Measurements from ENCODE around the gene LAMTOR4. TPM values are rescaled to one million over a fixed set of nuclear protein-coding genes. Genes with fewer than 3 reads are reported as not detected.

Gene LAMTOR4
- total and polyA plus RNA-seq, 10 of the 15 experiments (the other 5 are each of a cell fraction or from before 2014, with no cell fraction given): 73.4 to 297 (median 196) TPM

DNA sequence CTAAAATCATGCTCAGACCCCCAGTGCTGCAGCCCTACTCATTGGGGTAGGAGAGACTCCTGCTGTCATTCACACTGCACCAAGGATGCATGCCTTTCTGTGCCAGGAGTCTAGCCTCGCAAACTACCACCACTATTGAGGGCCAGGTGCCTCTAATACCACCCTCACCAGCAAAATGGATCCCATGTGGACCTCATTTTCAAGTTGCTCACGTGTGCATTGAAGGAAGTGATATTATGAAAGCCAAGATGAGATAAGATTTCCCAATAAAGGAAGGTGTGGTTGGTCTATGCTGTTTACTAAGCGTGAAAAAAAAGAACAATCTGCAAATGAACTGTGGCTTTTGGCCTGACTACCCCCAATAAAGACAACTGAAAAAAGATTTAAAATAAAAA is 7.2 kb upstream of the LAMTOR4 start:
- Histone ChIP-seq H3K9ac (ENCODE audit: control insufficient read depth, insufficient read depth, low read length) (no peak overlapping the region), H3K27ac (ENCODE audit: control insufficient read depth, insufficient read depth) (no peak overlapping the region), H3K36me3 (ENCODE audit: control insufficient read depth in 2 of 2, insufficient read depth in 2 of 2, low read length in 1 of 2) (no peaks in the 10 kb centered on the region), H3K4me1 (ENCODE audit: control insufficient read depth, insufficient read depth, low read length) (peaks cover 14% of the 10 kb centered on the region), H2AFZ (ENCODE audit: control insufficient read depth, low read depth, low read length) (peak overlapping the region; percentile 54), H3K9me3 (replicated peaks; ENCODE audit: control insufficient read depth, insufficient read depth, low read length) (no peaks in the 10 kb centered on the region; the same call in 2 of the 3 replicates), H3K4me3 (no peak overlapping the region), H3K27me3 (replicated peaks in 1 of 2; ENCODE audit: control insufficient read depth in 2 of 2, insufficient read depth in 2 of 2, low read length in 1 of 2) (no peaks in the 10 kb centered on the region), H4K20me1 (ENCODE audit: control insufficient read depth, insufficient read depth) (no peaks in the 10 kb centered on the region), H3K4me2 (ENCODE audit: control insufficient read depth, insufficient read depth) (no peak overlapping the region), H3K79me2 (ENCODE audit: control insufficient read depth, insufficient read depth, low read length) (no peaks in the 10 kb centered on the region)
- ChIA-PET POLR2A (interaction anchor here (0.7 to 1.6 kb wide), 2 partner anchors 17 to 26 kb away, joined by 4 to 6 read pairs; partner anchors contain the start of gene TRAPPC14), CTCF (interaction anchor here (1.2 to 3.4 kb wide), 5 partner anchors 10 to 233 kb away, joined by 3 to 16 read pairs (median 6); no protein-coding TSS in a partner anchor), SMC1A (ENCODE audit: uncharacterized antibody, unreplicated experiment) (interaction anchor here (1.0 to 1.7 kb wide), 5 partner anchors 8 to 266 kb away, joined by 3 to 6 read pairs (median 4); no protein-coding TSS in a partner anchor), RAD21 (ENCODE audit: unreplicated experiment) (interaction anchor here (0.8 to 2.0 kb wide), 3 partner anchors 9 to 266 kb away, joined by 3 to 5 read pairs (median 4); no protein-coding TSS in a partner anchor)
- no peak for DNase-seq (ENCODE audit: low read depth, low spot score)
- no TSS peak for BruUV-seq (replicated peaks)
- WGBS (ENCODE audit: insufficient coverage, insufficient replicate concordance, low lambda C conversion rate, missing lambda C conversion rate): 30% methylated on average over 3 of the region's 3 CpGs
- in situ Hi-C loops (cut with MboI) (no loop called here), intact Hi-C loops (cut with micrococcal nuclease; ENCODE audit: unreplicated experiment) (no loop called here)
- peak; percentile 59 for ATAC-seq
- no peak for FAIRE-seq
- TF ChIP-seq FOS (IDR thresholded peaks at IDR 0.05; ENCODE audit: borderline replicate concordance, extremely low read depth, insufficient read length) (no peak), EZH2 (IDR thresholded peaks at IDR 0.05; ENCODE audit: borderline replicate concordance, control insufficient read depth, low read depth, low read length) (no peak), ZZZ3 (IDR thresholded peaks at IDR 0.05; ENCODE audit: control insufficient read depth, insufficient read length, low read depth) (no peak), RAD21 (IDR thresholded peaks at IDR 0.05; ENCODE audit: insufficient read depth, low read depth, low read length) (no peak), KDM1A (IDR thresholded peaks at IDR 0.05; ENCODE audit: borderline replicate concordance) (no peak), GABPA (IDR thresholded peaks at IDR 0.05; ENCODE audit: low read depth) (no peak), RUNX3 (IDR thresholded peaks at IDR 0.05; ENCODE audit: low read length) (no peak), HCFC1 (IDR thresholded peaks at IDR 0.05; ENCODE audit: low read length) (no peak), ZNF24 (IDR thresholded peaks at IDR 0.05) (no peak), STAT3 (IDR thresholded peaks at IDR 0.05; ENCODE audit: low read depth, low read length) (no peak), SIX5 (IDR thresholded peaks at IDR 0.05; ENCODE audit: low read depth, low read length, severe bottlenecking) (no peak)
- TF ChIP-seq, protein P1, sequence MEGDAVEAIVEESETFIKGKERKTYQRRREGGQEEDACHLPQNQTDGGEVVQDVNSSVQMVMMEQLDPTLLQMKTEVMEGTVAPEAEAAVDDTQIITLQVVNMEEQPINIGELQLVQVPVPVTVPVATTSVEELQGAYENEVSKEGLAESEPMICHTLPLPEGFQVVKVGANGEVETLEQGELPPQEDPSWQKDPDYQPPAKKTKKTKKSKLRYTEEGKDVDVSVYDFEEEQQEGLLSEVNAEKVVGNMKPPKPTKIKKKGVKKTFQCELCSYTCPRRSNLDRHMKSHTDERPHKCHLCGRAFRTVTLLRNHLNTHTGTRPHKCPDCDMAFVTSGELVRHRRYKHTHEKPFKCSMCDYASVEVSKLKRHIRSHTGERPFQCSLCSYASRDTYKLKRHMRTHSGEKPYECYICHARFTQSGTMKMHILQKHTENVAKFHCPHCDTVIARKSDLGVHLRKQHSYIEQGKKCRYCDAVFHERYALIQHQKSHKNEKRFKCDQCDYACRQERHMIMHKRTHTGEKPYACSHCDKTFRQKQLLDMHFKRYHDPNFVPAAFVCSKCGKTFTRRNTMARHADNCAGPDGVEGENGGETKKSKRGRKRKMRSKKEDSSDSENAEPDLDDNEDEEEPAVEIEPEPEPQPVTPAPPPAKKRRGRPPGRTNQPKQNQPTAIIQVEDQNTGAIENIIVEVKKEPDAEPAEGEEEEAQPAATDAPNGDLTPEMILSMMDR (IDR thresholded peaks at IDR 0.05 in 2 of 3, conservative IDR thresholded peaks at IDR 0.05 in 1 of 3; ENCODE audit: control insufficient read depth in 2 of 3, extremely low read depth in 1 of 3, insufficient read depth in 1 of 3, low read depth in 3 of 3, low read length in 3 of 3): no peak
- TF ChIP-seq, protein P2, sequence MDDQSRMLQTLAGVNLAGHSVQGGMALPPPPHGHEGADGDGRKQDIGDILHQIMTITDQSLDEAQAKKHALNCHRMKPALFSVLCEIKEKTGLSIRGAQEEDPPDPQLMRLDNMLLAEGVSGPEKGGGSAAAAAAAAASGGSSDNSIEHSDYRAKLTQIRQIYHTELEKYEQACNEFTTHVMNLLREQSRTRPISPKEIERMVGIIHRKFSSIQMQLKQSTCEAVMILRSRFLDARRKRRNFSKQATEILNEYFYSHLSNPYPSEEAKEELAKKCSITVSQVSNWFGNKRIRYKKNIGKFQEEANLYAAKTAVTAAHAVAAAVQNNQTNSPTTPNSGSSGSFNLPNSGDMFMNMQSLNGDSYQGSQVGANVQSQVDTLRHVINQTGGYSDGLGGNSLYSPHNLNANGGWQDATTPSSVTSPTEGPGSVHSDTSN (IDR thresholded peaks at IDR 0.05; ENCODE audit: insufficient replicate concordance, low read depth, low read length): no peak
- TF ChIP-seq, protein P3, sequence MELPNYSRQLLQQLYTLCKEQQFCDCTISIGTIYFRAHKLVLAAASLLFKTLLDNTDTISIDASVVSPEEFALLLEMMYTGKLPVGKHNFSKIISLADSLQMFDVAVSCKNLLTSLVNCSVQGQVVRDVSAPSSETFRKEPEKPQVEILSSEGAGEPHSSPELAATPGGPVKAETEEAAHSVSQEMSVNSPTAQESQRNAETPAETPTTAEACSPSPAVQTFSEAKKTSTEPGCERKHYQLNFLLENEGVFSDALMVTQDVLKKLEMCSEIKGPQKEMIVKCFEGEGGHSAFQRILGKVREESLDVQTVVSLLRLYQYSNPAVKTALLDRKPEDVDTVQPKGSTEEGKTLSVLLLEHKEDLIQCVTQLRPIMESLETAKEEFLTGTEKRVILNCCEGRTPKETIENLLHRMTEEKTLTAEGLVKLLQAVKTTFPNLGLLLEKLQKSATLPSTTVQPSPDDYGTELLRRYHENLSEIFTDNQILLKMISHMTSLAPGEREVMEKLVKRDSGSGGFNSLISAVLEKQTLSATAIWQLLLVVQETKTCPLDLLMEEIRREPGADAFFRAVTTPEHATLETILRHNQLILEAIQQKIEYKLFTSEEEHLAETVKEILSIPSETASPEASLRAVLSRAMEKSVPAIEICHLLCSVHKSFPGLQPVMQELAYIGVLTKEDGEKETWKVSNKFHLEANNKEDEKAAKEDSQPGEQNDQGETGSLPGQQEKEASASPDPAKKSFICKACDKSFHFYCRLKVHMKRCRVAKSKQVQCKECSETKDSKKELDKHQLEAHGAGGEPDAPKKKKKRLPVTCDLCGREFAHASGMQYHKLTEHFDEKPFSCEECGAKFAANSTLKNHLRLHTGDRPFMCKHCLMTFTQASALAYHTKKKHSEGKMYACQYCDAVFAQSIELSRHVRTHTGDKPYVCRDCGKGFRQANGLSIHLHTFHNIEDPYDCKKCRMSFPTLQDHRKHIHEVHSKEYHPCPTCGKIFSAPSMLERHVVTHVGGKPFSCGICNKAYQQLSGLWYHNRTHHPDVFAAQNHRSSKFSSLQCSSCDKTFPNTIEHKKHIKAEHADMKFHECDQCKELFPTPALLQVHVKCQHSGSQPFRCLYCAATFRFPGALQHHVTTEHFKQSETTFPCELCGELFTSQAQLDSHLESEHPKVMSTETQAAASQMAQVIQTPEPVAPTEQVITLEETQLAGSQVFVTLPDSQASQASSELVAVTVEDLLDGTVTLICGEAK (IDR thresholded peaks at IDR 0.05; ENCODE audit: borderline replicate concordance): no peak

Measured in GM12878 (cell line).